H1 (cell line): Measurements from ENCODE around the gene SCCPDH. TPM values are rescaled to one million over a fixed set of nuclear protein-coding genes. Genes with fewer than 3 reads are reported as not detected.

ENCODE experiments used
- CTCF ChIA-PET: fragments of 300-600 bp; sonication (Branson Sonifier 250); formaldehyde crosslinking; loops from one replicate; lab custom pipeline; 2021; ENCODE audit not compliant: partially characterized antibody; lab: Charles Lee
- POLR2A ChIA-PET: fragments of 300-600 bp; sonication (Branson Sonifier 250); formaldehyde crosslinking; loops from one replicate; lab custom pipeline; 2021; ENCODE audit warnings: inconsistent platforms; ENCODE audit not compliant: partially characterized antibody; lab: Charles Lee
- DNase-seq, 2 experiments: peaks; one replicate each; pipeline versions ENCODE4 v3.0.0 to v3.0.0-alpha.2; 2010 to 2022; ENCODE audit warnings: low spot score in 2 of 2, low read depth in 1 of 2, mixed read lengths in 1 of 2
- FAIRE-seq: peaks from 2 replicates; lab custom pipeline; 2011; peaks lifted over from hg19 to GRCh38; lab: Jason Lieb, UNC
- H2AFZ ChIP-seq: 2 replicates; pipeline ENCODE4 v1.8.1; 2012; ENCODE audit warnings: low read length, inconsistent platforms
- H2AK5ac ChIP-seq: 2 replicates; pipeline ENCODE4 v1.6.1; 2013; ENCODE audit warnings: low read depth, low read length
- H2BK120ac ChIP-seq: replicated peaks from 2 replicates; pipeline ENCODE3; 2013; ENCODE audit warnings: low read depth, low read length, inconsistent platforms
- H2BK12ac ChIP-seq: 2 replicates; pipeline ENCODE4 v1.6.1; 2013; ENCODE audit warnings: low read depth, low read length
- H2BK15ac ChIP-seq: 2 replicates; pipeline ENCODE4 v1.6.1; 2013; ENCODE audit warnings: low read length
- H2BK20ac ChIP-seq: 2 replicates; pipeline ENCODE4 v1.6.1; 2013; ENCODE audit warnings: low read length
- H2BK5ac ChIP-seq: 2 replicates; pipeline ENCODE4 v1.6.1; 2013; ENCODE audit warnings: low read depth, low read length
- H3K14ac ChIP-seq: 2 replicates; pipeline ENCODE4 v1.6.1; 2013; ENCODE audit warnings: inconsistent platforms; ENCODE audit not compliant: insufficient read length
- H3K18ac ChIP-seq: 2 replicates; pipeline ENCODE4 v1.6.1; 2013; ENCODE audit warnings: low read length; ENCODE audit errors: extremely low read depth
- H3K23ac ChIP-seq: 2 replicates; pipeline ENCODE4 v1.6.1; 2013; ENCODE audit warnings: inconsistent platforms; ENCODE audit not compliant: insufficient read length
- H3K23me2 ChIP-seq: 2 replicates; pipeline ENCODE4 v1.6.1; 2013; ENCODE audit warnings: low read depth, low read length
- H3K27ac ChIP-seq: 2 replicates; pipeline ENCODE4 v1.6.1; 2011; ENCODE audit warnings: low read depth, low read length, inconsistent platforms
- H3K27me3 ChIP-seq, 4 experiments: replicated peaks in 1 of 4; 1 replicate in 1 of 4; 2 replicates in 3 of 4; pipeline versions ENCODE4 v1.6.1 to v1.8.1; 2011 to 2013; ENCODE audit warnings: low read length in 3 of 4, mild to moderate bottlenecking in 3 of 4, inconsistent platforms in 2 of 4, mixed read lengths in 2 of 4, moderate library complexity in 1 of 4; ENCODE audit not compliant: control insufficient read depth in 3 of 4, insufficient read depth in 3 of 4; ENCODE audit errors: extremely low read depth in 1 of 4
- H3K36me3 ChIP-seq, 4 experiments: 2 replicates each; pipeline versions ENCODE4 v1.6.1 to v1.8.1; 2011 to 2013; ENCODE audit warnings: mild to moderate bottlenecking in 4 of 4, low read length in 3 of 4, moderate library complexity in 2 of 4, control low read depth in 1 of 4, inconsistent platforms in 1 of 4; ENCODE audit not compliant: insufficient read depth in 4 of 4, control insufficient read depth in 2 of 4
- H3K4ac ChIP-seq: replicated peaks from 2 replicates; pipeline ENCODE3; 2013; ENCODE audit warnings: low read length, low read depth, mixed read lengths, inconsistent platforms; ENCODE audit not compliant: insufficient read length
- H3K4me1 ChIP-seq, 4 experiments: replicated peaks in 1 of 4; 1 replicate in 1 of 4; 2 replicates in 3 of 4; pipeline versions ENCODE4 v1.6.1 to v1.8.1; 2011 to 2013; ENCODE audit warnings: low read length in 3 of 4, inconsistent platforms in 2 of 4, mixed read lengths in 1 of 4; ENCODE audit not compliant: insufficient read depth in 4 of 4, control insufficient read depth in 3 of 4
- H3K4me2 ChIP-seq, 2 experiments: 2 replicates each; pipeline versions ENCODE4 v1.6.1 to v1.8.1; 2011 to 2013; ENCODE audit warnings: low read depth in 2 of 2, low read length in 2 of 2, control low read depth in 1 of 2, inconsistent platforms in 1 of 2, mild to moderate bottlenecking in 1 of 2; ENCODE audit not compliant: insufficient read depth in 1 of 2
- H3K4me3 ChIP-seq, 4 experiments: fragments of 200-600, 300-600 bp in 1 of 4; sonication (generic), shearing (Covaris generic), sonication (Bioruptor Twin) in 1 of 4; 2 replicates each; pipeline versions ENCODE4 v1.5.1 to v1.8.1; 2011 to 2016; ENCODE audit warnings: low read length in 4 of 4, low read depth in 3 of 4, control low read depth in 2 of 4, inconsistent platforms in 2 of 4, mild to moderate bottlenecking in 2 of 4, mixed read lengths in 1 of 4, moderate library complexity in 1 of 4; ENCODE audit not compliant: insufficient read depth in 2 of 4; ENCODE audit errors: extremely low read depth in 1 of 4
- H3K56ac ChIP-seq: replicated peaks from 2 replicates; pipeline ENCODE3; 2013; ENCODE audit warnings: low read depth, mild to moderate bottlenecking, mixed read lengths, low read length, inconsistent platforms; ENCODE audit not compliant: insufficient read length
- H3K79me1 ChIP-seq: 2 replicates; pipeline ENCODE4 v1.6.1; 2013; ENCODE audit warnings: low read depth, low read length, control low read depth
- H3K79me2 ChIP-seq, 2 experiments: 2 replicates each; pipeline versions ENCODE4 v1.6.1 to v1.8.1; 2012 to 2013; ENCODE audit warnings: low read length in 2 of 2, mild to moderate bottlenecking in 2 of 2, inconsistent platforms in 1 of 2; ENCODE audit not compliant: insufficient read depth in 2 of 2, control insufficient read depth in 1 of 2
- H3K9ac ChIP-seq, 4 experiments: replicated peaks in 1 of 4; 1 replicate in 1 of 4; 2 replicates in 3 of 4; pipeline versions ENCODE4 v1.6.1 to v1.8.1; 2011 to 2013; ENCODE audit warnings: low read depth in 3 of 4, low read length in 3 of 4, control low read depth in 2 of 4, mild to moderate bottlenecking in 2 of 4, moderate library complexity in 2 of 4, inconsistent platforms in 1 of 4; ENCODE audit errors: extremely low read depth in 1 of 4
- H3K9me3 ChIP-seq, 2 experiments: 2 replicates each; pipeline versions ENCODE4 v1.6.1 to v1.8.1; 2012 to 2013; ENCODE audit warnings: mild to moderate bottlenecking in 2 of 2, moderate library complexity in 2 of 2, control low read depth in 1 of 2, inconsistent platforms in 1 of 2, low read depth in 1 of 2, low read length in 1 of 2, mixed read lengths in 1 of 2; ENCODE audit not compliant: insufficient read depth in 2 of 2
- H4K20me1 ChIP-seq, 2 experiments: replicated peaks in 1 of 2; 2 replicates each; pipeline versions ENCODE3 to v1.8.1; 2011 to 2013; ENCODE audit warnings: inconsistent platforms in 2 of 2, low read length in 2 of 2, mild to moderate bottlenecking in 1 of 2; ENCODE audit not compliant: insufficient read depth in 2 of 2, control insufficient read depth in 1 of 2
- H4K5ac ChIP-seq: 2 replicates; pipeline ENCODE4 v1.6.1; 2013; ENCODE audit warnings: low read length, low read depth, mixed read lengths, inconsistent platforms; ENCODE audit not compliant: insufficient read length
- H4K8ac ChIP-seq: 2 replicates; pipeline ENCODE4 v1.8.0; 2013; ENCODE audit warnings: mild to moderate bottlenecking, moderate library complexity, low read length, inconsistent platforms; ENCODE audit not compliant: insufficient read depth; ENCODE audit errors: extremely low read depth
- H4K91ac ChIP-seq: replicated peaks from 2 replicates; pipeline ENCODE3; 2013; ENCODE audit warnings: low read length, mixed read lengths, inconsistent platforms; ENCODE audit not compliant: insufficient read length
- ATF2 ChIP-seq: IDR thresholded peaks from 2 replicates; pipeline ENCODE4 v1.6.1; 2012; ENCODE audit warnings: low read length, inconsistent platforms
- CHD2 ChIP-seq: IDR thresholded peaks from 2 replicates; pipeline ENCODE4 v1.6.1; 2012; ENCODE audit warnings: low read length, improper control_type of control experiment
- JUN ChIP-seq: IDR thresholded peaks from 2 replicates; pipeline ENCODE4 v1.6.1; 2011; ENCODE audit warnings: low read depth, mild to moderate bottlenecking, improper control_type of control experiment, low read length
- KDM4A ChIP-seq: IDR thresholded peaks from one replicate; pipeline ENCODE4 v1.7.1; 2012; ENCODE audit warnings: low read depth, mild to moderate bottlenecking, moderate library complexity, low read length, inconsistent platforms; ENCODE audit not compliant: severe bottlenecking
- MAX ChIP-seq: IDR thresholded peaks from 2 replicates; pipeline ENCODE4 v1.6.1; 2012; ENCODE audit warnings: inconsistent platforms
- RNF2 ChIP-seq: fragments of 200-900, 300-1000 bp; sonication (generic); IDR thresholded peaks from 2 replicates; pipeline ENCODE4 v1.7.1; 2016; ENCODE audit warnings: borderline replicate concordance, low read depth, mild to moderate bottlenecking, antibody characterized with exemption, low read length; ENCODE audit not compliant: poor library complexity, severe bottlenecking; ENCODE audit errors: missing control alignments
- RXRA ChIP-seq: IDR thresholded peaks from 2 replicates; pipeline ENCODE4 v1.6.1; 2011; ENCODE audit warnings: low read depth, mild to moderate bottlenecking, low read length, moderate library complexity; ENCODE audit not compliant: insufficient read depth
- SAP30 ChIP-seq: fragments of 300-600 bp; sonication (generic); IDR thresholded peaks from 2 replicates; pipeline ENCODE4 v1.7.1; 2012; ENCODE audit warnings: low read length, moderate library complexity, mild to moderate bottlenecking, inconsistent platforms; ENCODE audit not compliant: insufficient read depth, insufficient replicate concordance
- SIN3A ChIP-seq, 2 experiments: IDR thresholded peaks in 1 of 2; conservative IDR thresholded peaks in 1 of 2; 2 replicates each; pipeline ENCODE4 v1.6.1; 2011 to 2012; ENCODE audit warnings: low read length in 2 of 2, improper control_type of control experiment in 1 of 2, low read depth in 1 of 2, mild to moderate bottlenecking in 1 of 2
- SIRT6 ChIP-seq: IDR thresholded peaks from one replicate; pipeline ENCODE4 v1.7.1; 2012; ENCODE audit warnings: low read length, inconsistent platforms
- SIX5 ChIP-seq: IDR thresholded peaks from 2 replicates; pipeline ENCODE4 v1.6.1; 2011; ENCODE audit warnings: mild to moderate bottlenecking, low read depth, low read length
- YY1 ChIP-seq: IDR thresholded peaks from 2 replicates; pipeline ENCODE4 v1.6.1; 2011; ENCODE audit warnings: low read depth, mild to moderate bottlenecking, low read length
- WGBS, 2 experiments: shearing (Covaris generic) in 1 of 2; methylation state at CpG; one replicate each; pipeline versions ENCODE4 v1.1.6 to v1.1.7; 2013 to 2015; ENCODE audit warnings: low lambda C conversion rate in 2 of 2, mixed read lengths in 2 of 2, inconsistent platforms in 1 of 2, low coverage in 1 of 2, missing lambda C conversion rate in 1 of 2; ENCODE audit not compliant: insufficient replicate concordance in 2 of 2, insufficient coverage in 1 of 2, insufficient read length in 1 of 2; ENCODE audit errors: extremely low coverage in 1 of 2, missing lambda C conversion rate in 1 of 2; 5-methylcytosine and 5-hydroxymethylcytosine counted together
- polyA plus RNA-seq, 7 experiments: library from polyadenylated mRNA; depleted of rRNA in 3 of 7; stranded (reverse) in 5 of 7; unstranded in 2 of 7; fragments of >200 nt in 5 of 7; fragments of 200-250 nt in 2 of 7; gene quantifications; 1 replicate in 5 of 7; 2 replicates in 1 of 7; 4 replicates in 1 of 7; pipeline versions ENCODE4 v1.2.1 to v1.2.3, GENCODE V29; 2011 to 2013; ENCODE audit warnings: missing spikeins in 2 of 7, mixed read lengths in 2 of 7
- total RNA-seq: library from RNA; stranded (reverse); fragmentation: NEBNext Ultra II Directional; extraction: Animal tissue kit (Norgen Biotek cat#: 25700); gene quantifications from 2 replicates; pipeline ENCODE4 v1.2.1, GENCODE V29; 2021

SCCPDH gene
- total and polyA plus RNA-seq, 2 of the 8 experiments (the other 6 are each of a cell fraction or from before 2014, with no cell fraction given): 9.5 to 17.0 TPM

GRCh38 chr1:246797597-246797996 is 73.4 kb downstream of the SCCPDH start:
- FAIRE-seq: no peak
- Histone ChIP-seq H2BK5ac (no peak overlapping the region), H3K56ac (no peak overlapping the region), H3K4me3 (no peak overlapping the region), H3K14ac (no peak overlapping the region), H2AFZ (no peak overlapping the region), H3K4me2 (no peak overlapping the region), H3K79me1 (no peaks in the 10 kb centered on the region), H3K4me1 (peaks cover 5 to 30% (median 27%) of the 10 kb centered on the region in 4 experiments), H3K36me3 (no peaks in the 10 kb centered on the region), H4K8ac (no peak overlapping the region), H3K23ac (no peak overlapping the region), H3K27ac (no peak overlapping the region), H2BK120ac (no peak overlapping the region), H4K91ac (no peak overlapping the region), H3K27me3 (no peaks in the 10 kb centered on the region), H3K23me2 (0 out of 2 replicates have a peak, but pooled peaks cover 2% of the 10 kb centered on the region), H2BK15ac (no peak overlapping the region), H3K9ac (no peak overlapping the region), H4K5ac (no peak overlapping the region), H3K9me3 (no peaks in the 10 kb centered on the region), H2BK20ac (no peak overlapping the region), H3K4ac (no peak overlapping the region), H3K18ac (no peak overlapping the region), H2AK5ac (no peak overlapping the region), H4K20me1 (no peaks in the 10 kb centered on the region), H2BK12ac (no peak overlapping the region), H3K79me2 (no peaks in the 10 kb centered on the region)
- 94% methylated on average over 11 of the region's 11 CpGs; no CpG with 5 or more reads in 1 of the 2 experiments for WGBS, 2 experiments
- DNase-seq: no peak
- POLR2A ChIA-PET: interaction anchor here (1.7 to 1.8 kb wide), 2 partner anchors 9 to 13 kb away, joined by 4 to 5 read pairs; no protein-coding TSS in a partner anchor
- CTCF ChIA-PET: no interaction called here
- TF ChIP-seq SIN3A (conservative IDR thresholded peaks at IDR 0.05 in 1 of 2, IDR thresholded peaks at IDR 0.05 in 1 of 2; ENCODE audit: low read depth in 1 of 2, low read length in 2 of 2): no peak
- TF ChIP-seq SAP30: no peak
- no peak for TF ChIP-seq SIX5
- no peak for TF ChIP-seq KDM4A
- no peak for TF ChIP-seq YY1
- no peak for TF ChIP-seq SIRT6
- no peak for TF ChIP-seq MAX
- no peak for TF ChIP-seq RXRA
- TF ChIP-seq CHD2: no peak
- no peak for TF ChIP-seq ATF2
- no peak for TF ChIP-seq RNF2
- TF ChIP-seq JUN: no peak
